ENCODE data around the gene PLAU.

DNA sequence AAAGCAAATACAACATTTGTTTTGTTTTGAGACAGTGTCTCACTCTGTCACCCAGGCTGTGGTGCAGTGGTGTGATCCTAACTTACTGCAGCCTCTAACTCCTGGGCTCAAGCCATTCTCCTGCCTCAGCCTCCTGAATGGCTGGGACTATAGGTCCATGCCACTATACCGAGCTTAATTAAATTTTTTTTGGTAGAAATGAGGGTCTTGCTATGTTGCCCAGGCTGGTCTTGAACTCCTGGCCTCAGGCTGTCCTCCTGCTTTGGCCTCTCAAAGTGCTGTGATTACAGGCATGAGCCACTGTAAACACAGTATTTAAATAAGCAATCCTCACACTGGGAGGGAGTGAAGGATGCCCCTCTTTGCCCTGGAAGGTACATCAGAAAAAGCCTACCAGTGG lies 32.6 kb upstream of the PLAU start:
- TF ChIP-seq EZH2 (IDR thresholded peaks at IDR 0.05; ENCODE audit: insufficient read depth, low read length) = no peak
- TF ChIP-seq, protein P1, sequence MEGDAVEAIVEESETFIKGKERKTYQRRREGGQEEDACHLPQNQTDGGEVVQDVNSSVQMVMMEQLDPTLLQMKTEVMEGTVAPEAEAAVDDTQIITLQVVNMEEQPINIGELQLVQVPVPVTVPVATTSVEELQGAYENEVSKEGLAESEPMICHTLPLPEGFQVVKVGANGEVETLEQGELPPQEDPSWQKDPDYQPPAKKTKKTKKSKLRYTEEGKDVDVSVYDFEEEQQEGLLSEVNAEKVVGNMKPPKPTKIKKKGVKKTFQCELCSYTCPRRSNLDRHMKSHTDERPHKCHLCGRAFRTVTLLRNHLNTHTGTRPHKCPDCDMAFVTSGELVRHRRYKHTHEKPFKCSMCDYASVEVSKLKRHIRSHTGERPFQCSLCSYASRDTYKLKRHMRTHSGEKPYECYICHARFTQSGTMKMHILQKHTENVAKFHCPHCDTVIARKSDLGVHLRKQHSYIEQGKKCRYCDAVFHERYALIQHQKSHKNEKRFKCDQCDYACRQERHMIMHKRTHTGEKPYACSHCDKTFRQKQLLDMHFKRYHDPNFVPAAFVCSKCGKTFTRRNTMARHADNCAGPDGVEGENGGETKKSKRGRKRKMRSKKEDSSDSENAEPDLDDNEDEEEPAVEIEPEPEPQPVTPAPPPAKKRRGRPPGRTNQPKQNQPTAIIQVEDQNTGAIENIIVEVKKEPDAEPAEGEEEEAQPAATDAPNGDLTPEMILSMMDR (IDR thresholded peaks at IDR 0.05; ENCODE audit: insufficient read depth, low read depth, low read length) = no peak
